Liver (tissue), 3 donors: ENCODE results near the gene SNX18.
"Not testable (repeated sequence)": the region's sequence is repeated elsewhere in the genome, so short reads cannot be mapped to it uniquely, and the experiment has no call there.

Experiments
- CTCF ChIP-seq: fragments of 150-350 bp; IDR thresholded peaks from 2 replicates; pipeline ENCODE4 v1.5.1; 2017; ENCODE audit warnings: improper control_type of control experiment, low read depth, low read length; ENCODE audit not compliant: missing input control
- EGR1 ChIP-seq, 2 donors: IDR thresholded peaks; 2 replicates each; pipeline ENCODE4 v1.6.1; 2016 to 2018; ENCODE audit warnings: antibody characterized with exemption in 2 of 2, low read depth in 2 of 2
- HNF4G ChIP-seq: IDR thresholded peaks from 2 replicates; pipeline ENCODE4 v1.6.1; 2016; ENCODE audit warnings: antibody characterized with exemption
- JUND ChIP-seq, 2 donors: IDR thresholded peaks; 2 replicates each; pipeline ENCODE4 v1.6.1; 2016; ENCODE audit warnings: antibody characterized with exemption in 2 of 2
- NR2F2 ChIP-seq: IDR thresholded peaks from 2 replicates; pipeline ENCODE4 v1.6.1; 2016; ENCODE audit warnings: antibody characterized with exemption
- RAD21 ChIP-seq, 2 donors: IDR thresholded peaks; 2 replicates each; pipeline ENCODE4 v1.6.1; 2016; ENCODE audit warnings: antibody characterized with exemption in 2 of 2, mild to moderate bottlenecking in 2 of 2
- SP1 ChIP-seq: IDR thresholded peaks from 2 replicates; pipeline ENCODE4 v1.6.1; 2018; ENCODE audit warnings: antibody characterized with exemption, mild to moderate bottlenecking
- TAF1 ChIP-seq: conservative IDR thresholded peaks from 2 replicates; pipeline ENCODE4 v1.6.1; 2016; ENCODE audit warnings: antibody characterized with exemption, mild to moderate bottlenecking
- YY1 ChIP-seq: IDR thresholded peaks from 2 replicates; pipeline ENCODE4 v1.6.1; 2016; ENCODE audit warnings: antibody characterized with exemption, mild to moderate bottlenecking
- TF ChIP-seq, protein P1 (sequence below): IDR thresholded peaks from 2 replicates; pipeline ENCODE4 v1.6.1; 2016; ENCODE audit warnings: antibody characterized with exemption
- TF ChIP-seq, protein P2 (sequence below): IDR thresholded peaks from 2 replicates; pipeline ENCODE4 v1.6.1; 2016; ENCODE audit warnings: antibody characterized with exemption, mild to moderate bottlenecking
- donor health status: healthy.
- donor health status: healthy.

DNA sequence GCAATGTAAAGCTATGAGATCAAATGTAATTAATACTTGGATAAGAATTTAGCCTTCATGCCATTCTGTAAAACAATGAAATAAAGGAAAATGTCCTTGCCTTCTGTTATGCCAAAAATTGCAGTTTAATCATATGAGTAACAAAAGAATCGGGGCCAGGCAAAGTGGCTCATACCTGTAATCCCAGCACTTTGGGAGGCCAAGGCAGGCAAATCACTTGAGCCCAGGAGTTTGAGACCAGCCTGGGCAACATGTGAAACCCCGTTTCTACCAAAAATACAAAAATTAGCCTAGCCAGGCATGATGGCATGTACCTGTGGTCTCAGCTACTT is 27.9 kb upstream of the SNX18 start:
- TF ChIP-seq, protein P1, sequence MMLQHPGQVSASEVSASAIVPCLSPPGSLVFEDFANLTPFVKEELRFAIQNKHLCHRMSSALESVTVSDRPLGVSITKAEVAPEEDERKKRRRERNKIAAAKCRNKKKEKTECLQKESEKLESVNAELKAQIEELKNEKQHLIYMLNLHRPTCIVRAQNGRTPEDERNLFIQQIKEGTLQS: not testable (repeated sequence)
- TF ChIP-seq EGR1 (IDR thresholded peaks at IDR 0.05; ENCODE audit: low read depth in 2 of 2); CTCF; TAF1; RAD21 (IDR thresholded peaks at IDR 0.05); HNF4G; NR2F2; JUND (IDR thresholded peaks at IDR 0.05); SP1; YY1: not testable (repeated sequence)
- TF ChIP-seq, protein P2, sequence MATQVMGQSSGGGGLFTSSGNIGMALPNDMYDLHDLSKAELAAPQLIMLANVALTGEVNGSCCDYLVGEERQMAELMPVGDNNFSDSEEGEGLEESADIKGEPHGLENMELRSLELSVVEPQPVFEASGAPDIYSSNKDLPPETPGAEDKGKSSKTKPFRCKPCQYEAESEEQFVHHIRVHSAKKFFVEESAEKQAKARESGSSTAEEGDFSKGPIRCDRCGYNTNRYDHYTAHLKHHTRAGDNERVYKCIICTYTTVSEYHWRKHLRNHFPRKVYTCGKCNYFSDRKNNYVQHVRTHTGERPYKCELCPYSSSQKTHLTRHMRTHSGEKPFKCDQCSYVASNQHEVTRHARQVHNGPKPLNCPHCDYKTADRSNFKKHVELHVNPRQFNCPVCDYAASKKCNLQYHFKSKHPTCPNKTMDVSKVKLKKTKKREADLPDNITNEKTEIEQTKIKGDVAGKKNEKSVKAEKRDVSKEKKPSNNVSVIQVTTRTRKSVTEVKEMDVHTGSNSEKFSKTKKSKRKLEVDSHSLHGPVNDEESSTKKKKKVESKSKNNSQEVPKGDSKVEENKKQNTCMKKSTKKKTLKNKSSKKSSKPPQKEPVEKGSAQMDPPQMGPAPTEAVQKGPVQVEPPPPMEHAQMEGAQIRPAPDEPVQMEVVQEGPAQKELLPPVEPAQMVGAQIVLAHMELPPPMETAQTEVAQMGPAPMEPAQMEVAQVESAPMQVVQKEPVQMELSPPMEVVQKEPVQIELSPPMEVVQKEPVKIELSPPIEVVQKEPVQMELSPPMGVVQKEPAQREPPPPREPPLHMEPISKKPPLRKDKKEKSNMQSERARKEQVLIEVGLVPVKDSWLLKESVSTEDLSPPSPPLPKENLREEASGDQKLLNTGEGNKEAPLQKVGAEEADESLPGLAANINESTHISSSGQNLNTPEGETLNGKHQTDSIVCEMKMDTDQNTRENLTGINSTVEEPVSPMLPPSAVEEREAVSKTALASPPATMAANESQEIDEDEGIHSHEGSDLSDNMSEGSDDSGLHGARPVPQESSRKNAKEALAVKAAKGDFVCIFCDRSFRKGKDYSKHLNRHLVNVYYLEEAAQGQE: not testable (repeated sequence)
